ENCODE measurements around the gene ENTPD6. TPM values are rescaled to one million over a fixed set of nuclear protein-coding genes. Genes with fewer than 3 reads are reported as not detected.
A peak's percentile ranks its signal among the peaks of the same experiment; 100 is the strongest.

ENTPD6 gene
- polyA plus RNA-seq, 1 donor: 106 TPM

DNA sequence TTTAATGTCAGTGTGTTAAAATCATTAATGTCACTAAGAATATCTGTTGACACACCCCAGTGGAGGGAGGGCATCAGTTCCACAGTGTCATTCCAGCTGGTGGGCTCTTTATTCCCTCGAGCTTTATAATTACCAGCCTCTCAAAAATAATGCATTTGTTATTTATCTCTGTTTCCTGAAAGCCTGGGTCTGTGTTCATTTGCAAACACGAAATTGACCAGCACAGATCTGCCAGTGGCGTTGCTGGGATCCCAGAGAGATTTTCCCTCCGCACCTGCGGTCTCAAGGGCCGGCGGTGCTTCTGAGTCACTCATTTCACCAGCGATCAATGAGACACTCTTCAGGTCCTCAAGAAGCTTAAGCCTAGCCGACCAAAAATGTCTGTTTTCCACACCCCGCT lies 46.7 kb downstream of the ENTPD6 start:
- Histone ChIP-seq H3K4me1 (ENCODE audit: control insufficient read depth, insufficient read depth, low read length) (peaks cover 16% of the 10 kb centered on the region), H3K27me3 (ENCODE audit: control insufficient read depth, insufficient read depth, low read length) (no peaks in the 10 kb centered on the region), H3K9me3 (ENCODE audit: control insufficient read depth, low read depth, low read length) (peaks cover 4% of the 10 kb centered on the region), H3K27ac (ENCODE audit: low read length) (no peak overlapping the region), H3K36me3 (ENCODE audit: control insufficient read depth, insufficient read depth, low read length) (no peaks in the 10 kb centered on the region), H3K4me3 (ENCODE audit: low read length) (no peak overlapping the region)
- WGBS (ENCODE audit: insufficient coverage, low lambda C conversion rate): no CpG with 5 or more reads among the region's 10 CpGs
- no peak for DNase-seq

- no peak for DNase-seq
- peaks cover 4% of the 10 kb centered on the region for H3K9me3 ChIP-seq (ENCODE audit: control insufficient read depth, low read depth, low read length)
- H3K27ac ChIP-seq (ENCODE audit: low read length): no peak overlapping the region
- H3K4me1 ChIP-seq (ENCODE audit: control insufficient read depth, insufficient read depth, low read length): peaks cover 18% of the 10 kb centered on the region
- H3K36me3 ChIP-seq (ENCODE audit: control insufficient read depth, insufficient read depth, low read length): no peaks in the 10 kb centered on the region
- no peaks in the 10 kb centered on the region for H3K27me3 ChIP-seq (ENCODE audit: control insufficient read depth, insufficient read depth, low read length)
- H3K4me3 ChIP-seq (ENCODE audit: low read length): no peak overlapping the region
These were observed 48.0 kb downstream of the ENTPD6 start for GRCh38 chr20:25243416-25243979.

DNA sequence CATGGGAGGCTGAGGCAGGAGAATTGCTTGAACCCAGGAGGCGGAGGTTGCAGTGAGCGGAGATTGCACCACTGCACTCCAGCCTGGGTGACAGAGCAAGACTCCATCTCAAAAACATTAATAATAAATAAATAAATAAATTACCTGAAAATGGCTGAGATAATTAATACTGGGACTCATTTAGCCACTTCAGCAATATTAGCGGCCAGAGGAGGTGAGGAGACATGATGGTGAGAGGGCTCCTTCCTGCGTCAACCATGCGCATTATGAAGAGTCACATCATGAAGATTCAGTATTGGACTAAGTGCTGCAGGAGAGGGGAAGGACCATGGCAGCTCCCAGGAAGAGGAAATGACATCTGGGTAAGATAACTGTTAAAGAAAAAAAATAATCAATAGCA lies 49.5 kb downstream of the ENTPD6 start:
- peaks cover 19% of the 10 kb centered on the region for H3K4me1 ChIP-seq (ENCODE audit: control insufficient read depth, insufficient read depth, low read length)
- no peak overlapping the region for H3K27ac ChIP-seq (ENCODE audit: low read length)
- H3K27me3 ChIP-seq (ENCODE audit: control insufficient read depth, insufficient read depth, low read length): no peaks in the 10 kb centered on the region
- WGBS (ENCODE audit: insufficient coverage, low lambda C conversion rate): no CpG with 5 or more reads among the region's 5 CpGs
- no peak for DNase-seq
- no peak overlapping the region for H3K4me3 ChIP-seq (ENCODE audit: low read length)
- H3K9me3 ChIP-seq (ENCODE audit: control insufficient read depth, low read depth, low read length): peaks cover 4% of the 10 kb centered on the region
- H3K36me3 ChIP-seq (ENCODE audit: control insufficient read depth, insufficient read depth, low read length): no peaks in the 10 kb centered on the region

GRCh38 chr20:25245461-25245860 lies 49.9 kb downstream of the ENTPD6 start:
- H3K4me1 ChIP-seq (ENCODE audit: control insufficient read depth, insufficient read depth, low read length): peaks cover 24% of the 10 kb centered on the region
- no peak overlapping the region for H3K27ac ChIP-seq (ENCODE audit: low read length)
- no peaks in the 10 kb centered on the region for H3K27me3 ChIP-seq (ENCODE audit: control insufficient read depth, insufficient read depth, low read length)
- H3K4me3 ChIP-seq (ENCODE audit: low read length): no peak overlapping the region
- no peaks in the 10 kb centered on the region for H3K36me3 ChIP-seq (ENCODE audit: control insufficient read depth, insufficient read depth, low read length)
- H3K9me3 ChIP-seq (ENCODE audit: control insufficient read depth, low read depth, low read length): peaks cover 4% of the 10 kb centered on the region
- WGBS (ENCODE audit: insufficient coverage, low lambda C conversion rate): no CpG with 5 or more reads among the region's 1 CpG
- no peak for DNase-seq

GRCh38 chr20:25246182-25246999 lies 50.9 kb downstream of the ENTPD6 start:
- peak overlapping the region; percentile 57 for H3K4me3 ChIP-seq (ENCODE audit: low read length)
- DNase-seq: peak; percentile 44 to 63
- H3K36me3 ChIP-seq (ENCODE audit: control insufficient read depth, insufficient read depth, low read length): peaks cover 2% of the 10 kb centered on the region
- H3K9me3 ChIP-seq (ENCODE audit: control insufficient read depth, low read depth, low read length): peaks cover 4% of the 10 kb centered on the region
- peaks cover 23% of the 10 kb centered on the region for H3K4me1 ChIP-seq (ENCODE audit: control insufficient read depth, insufficient read depth, low read length)
- H3K27me3 ChIP-seq (ENCODE audit: control insufficient read depth, insufficient read depth, low read length): no peaks in the 10 kb centered on the region
- WGBS (ENCODE audit: insufficient coverage, low lambda C conversion rate): no CpG with 5 or more reads among the region's 9 CpGs
- peak overlapping the region; percentile 90 for H3K27ac ChIP-seq (ENCODE audit: low read length)

DNA sequence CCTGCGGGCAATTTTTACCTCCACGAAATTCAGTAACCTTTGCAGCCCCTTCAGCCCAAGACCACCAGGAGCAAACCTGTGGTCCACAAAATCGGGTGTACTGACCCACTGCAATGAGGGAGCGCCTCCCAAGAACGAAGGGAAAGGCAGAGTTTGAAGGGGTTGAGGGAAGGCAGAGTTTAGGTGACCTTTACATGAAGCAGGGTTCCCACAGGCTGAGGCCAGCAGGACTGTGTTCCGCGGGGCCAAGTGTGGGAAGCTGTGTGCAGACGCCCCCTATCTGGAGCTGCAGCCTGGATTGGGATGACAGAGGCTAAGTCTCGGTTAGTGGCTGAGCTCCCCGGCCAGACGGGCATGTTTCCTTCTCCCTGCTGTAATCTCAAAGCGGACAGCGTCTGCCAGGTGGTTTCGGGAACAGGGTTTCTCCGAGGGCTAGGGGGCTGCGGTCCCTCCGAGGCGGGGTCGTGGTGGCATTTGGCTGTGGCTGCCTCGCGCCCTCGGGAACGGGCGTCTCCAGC lies 51.5 kb downstream of the ENTPD6 start:
- no peaks in the 10 kb centered on the region for H3K27me3 ChIP-seq (ENCODE audit: control insufficient read depth, insufficient read depth, low read length)
- peak; percentile 40 to 77 for DNase-seq
- no CpG with 5 or more reads among the region's 24 CpGs for WGBS (ENCODE audit: insufficient coverage, low lambda C conversion rate)
- peak overlapping the region; percentile 90 for H3K27ac ChIP-seq (ENCODE audit: low read length)
- peak overlapping the region; percentile 57 for H3K4me3 ChIP-seq (ENCODE audit: low read length)
- peaks cover 4% of the 10 kb centered on the region for H3K9me3 ChIP-seq (ENCODE audit: control insufficient read depth, low read depth, low read length)
- H3K4me1 ChIP-seq (ENCODE audit: control insufficient read depth, insufficient read depth, low read length): peaks cover 25% of the 10 kb centered on the region
- H3K36me3 ChIP-seq (ENCODE audit: control insufficient read depth, insufficient read depth, low read length): peaks cover 2% of the 10 kb centered on the region

GRCh38 chr20:25247518-25247955 lies 52.0 kb downstream of the ENTPD6 start:
- Histone ChIP-seq H3K36me3 (ENCODE audit: control insufficient read depth, insufficient read depth, low read length) (peaks cover 2% of the 10 kb centered on the region), H3K4me1 (ENCODE audit: control insufficient read depth, insufficient read depth, low read length) (peaks cover 28% of the 10 kb centered on the region), H3K9me3 (ENCODE audit: control insufficient read depth, low read depth, low read length) (peaks cover 4% of the 10 kb centered on the region), H3K4me3 (ENCODE audit: low read length) (peak overlapping the region; percentile 57), H3K27ac (ENCODE audit: low read length) (peak overlapping the region; percentile 90), H3K27me3 (ENCODE audit: control insufficient read depth, insufficient read depth, low read length) (no peaks in the 10 kb centered on the region)
- DNase-seq: no peak
- WGBS (ENCODE audit: insufficient coverage, low lambda C conversion rate): no CpG with 5 or more reads among the region's 37 CpGs

DNA sequence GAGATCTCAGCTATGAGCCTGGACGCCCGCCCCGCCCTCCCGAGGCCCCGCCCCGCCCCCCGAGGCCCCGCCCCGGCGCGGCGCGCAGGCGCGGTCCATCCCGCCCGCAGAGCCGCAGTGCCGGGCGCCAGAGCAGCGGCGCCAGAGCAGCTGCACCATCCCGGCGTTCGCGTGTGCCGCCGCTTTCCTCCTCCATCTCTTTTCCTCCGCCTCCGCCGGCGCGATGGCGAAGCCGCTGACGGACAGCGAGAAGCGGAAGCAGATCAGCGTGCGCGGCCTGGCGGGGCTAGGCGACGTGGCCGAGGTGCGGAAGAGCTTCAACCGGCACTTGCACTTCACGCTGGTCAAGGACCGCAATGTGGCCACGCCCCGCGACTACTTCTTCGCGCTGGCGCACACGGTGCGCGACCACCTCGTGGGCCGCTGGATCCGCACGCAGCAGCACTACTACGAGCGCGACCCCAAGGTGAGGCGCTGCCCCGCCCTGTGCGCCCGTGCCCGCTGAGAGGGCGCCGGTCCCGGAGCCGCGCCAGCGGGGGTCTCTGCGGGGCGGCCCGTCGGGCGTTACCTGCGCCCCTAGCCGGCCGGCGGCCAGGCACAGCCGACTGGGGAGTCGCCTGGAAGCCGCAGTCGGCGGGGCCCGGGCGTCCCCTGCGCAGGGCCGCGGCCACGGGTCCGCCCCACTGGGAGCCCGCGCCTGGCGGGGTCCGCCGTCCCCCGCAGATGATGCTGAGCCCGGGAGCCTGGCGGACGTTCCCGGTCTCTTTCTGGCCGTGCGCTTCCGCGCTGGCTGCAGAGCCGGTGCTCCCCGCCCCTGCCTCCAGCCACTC lies 52.7 kb downstream of the ENTPD6 start, which contains the start of gene PYGB:
TSS of gene PYGB (plus strand) at position 130 of the 830 bp plus-strand sequence. CDS start at position 224, 94 bp downstream.
- peak within 1 kb of the TSS; percentile 90 for H3K27ac ChIP-seq (ENCODE audit: low read length)
- H3K4me3 ChIP-seq (ENCODE audit: low read length): peak within 1 kb of the TSS; percentile 90
- no CpG with 5 or more reads among the region's 113 CpGs for WGBS (ENCODE audit: insufficient coverage, low lambda C conversion rate)
- no peaks in the 10 kb centered on the region for H3K27me3 ChIP-seq (ENCODE audit: control insufficient read depth, insufficient read depth, low read length)
- peaks cover 32% of the 10 kb centered on the region for H3K4me1 ChIP-seq (ENCODE audit: control insufficient read depth, insufficient read depth, low read length)
- peak; percentile 75 to 85 for DNase-seq
- peaks cover 4% of the 10 kb centered on the region for H3K9me3 ChIP-seq (ENCODE audit: control insufficient read depth, low read depth, low read length)
- H3K36me3 ChIP-seq (ENCODE audit: control insufficient read depth, insufficient read depth, low read length): peaks cover 2% of the 10 kb centered on the region

DNA sequence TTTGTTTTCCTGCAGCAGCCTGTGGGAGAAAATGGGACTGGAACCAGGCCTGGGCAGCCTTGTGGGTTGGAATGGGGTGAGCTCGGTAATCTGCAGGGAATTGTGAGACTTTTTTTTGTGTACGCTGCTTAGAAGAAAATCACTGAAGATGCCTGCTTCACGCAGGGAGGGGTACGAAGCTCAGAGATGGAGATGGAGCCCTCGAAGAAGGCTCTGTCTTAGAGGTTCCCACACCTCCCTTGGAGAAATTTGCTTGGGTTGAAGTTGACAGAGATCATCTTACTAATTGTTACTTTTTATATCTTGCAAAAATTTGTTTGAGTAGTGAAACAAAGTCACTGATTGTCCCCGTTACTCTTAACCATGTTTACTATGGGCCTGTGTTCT lies 53.3 kb downstream of the ENTPD6 start:
- WGBS (ENCODE audit: insufficient coverage, low lambda C conversion rate): 40% methylated on average over 1 of the region's 6 CpGs
- Histone ChIP-seq H3K4me1 (ENCODE audit: control insufficient read depth, insufficient read depth, low read length) (peaks cover 37% of the 10 kb centered on the region), H3K36me3 (ENCODE audit: control insufficient read depth, insufficient read depth, low read length) (peaks cover 2% of the 10 kb centered on the region), H3K27ac (ENCODE audit: low read length) (no peak overlapping the region), H3K27me3 (ENCODE audit: control insufficient read depth, insufficient read depth, low read length) (no peaks in the 10 kb centered on the region), H3K4me3 (ENCODE audit: low read length) (peak overlapping the region; percentile 90), H3K9me3 (ENCODE audit: control insufficient read depth, low read depth, low read length) (no peaks in the 10 kb centered on the region)
- DNase-seq: no peak

All from large intestine (tissue), 3 donors.